NCI-H2227 treated with DMSO at 0.1 percent for 48 hours (cell line): ENCODE results near the gene SOX6.
"Not testable (repeated sequence)": the region's sequence is repeated elsewhere in the genome, so short reads cannot be mapped to it uniquely, and the experiment has no call there.

Experiments
- DNase-seq: peaks from one replicate; lab custom pipeline; 2025; lab: John Stamatoyannopoulos, UW

The SOX6 gene

GRCh38 chr11:16036218-16036617 lies 320.1 kb downstream of the SOX6 start:
- no peak for DNase-seq

DNA sequence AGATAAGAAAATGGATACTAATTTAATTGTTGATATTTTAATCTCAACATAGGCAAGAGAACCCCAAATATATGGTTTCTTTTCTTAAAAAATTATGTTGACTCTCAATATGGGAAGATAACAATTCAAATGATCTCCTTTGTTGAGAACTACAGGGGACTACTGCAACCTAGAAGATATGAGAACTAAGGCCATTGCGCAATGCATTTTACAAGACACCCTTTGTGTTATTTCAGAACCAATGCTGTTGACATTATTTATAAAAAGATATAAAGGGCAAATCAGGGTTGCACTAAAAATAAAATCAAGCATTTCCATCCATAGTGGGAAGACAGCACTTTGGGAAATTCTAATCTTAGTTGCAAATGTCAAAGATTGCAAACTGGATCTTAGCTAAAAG lies 322.3 kb downstream of the SOX6 start:
- DNase-seq, result no peak

DNA sequence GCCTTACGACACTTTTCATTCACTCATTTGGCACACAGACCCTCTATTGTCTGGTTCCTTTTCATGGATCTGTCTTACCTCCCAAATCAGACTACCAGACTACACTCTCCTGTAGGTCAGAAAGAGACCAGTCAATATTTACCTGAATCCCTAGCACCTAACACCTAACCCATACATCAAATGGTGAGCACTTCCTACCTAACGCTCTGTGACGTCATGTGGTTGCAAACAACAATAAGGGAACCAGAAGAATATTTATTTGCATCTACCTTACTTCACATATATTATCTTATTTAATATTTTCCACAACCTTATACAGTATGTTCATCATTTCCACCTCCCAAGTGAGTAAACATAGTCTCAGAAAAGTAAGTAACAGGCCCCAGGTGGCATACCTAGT lies 323.4 kb downstream of the SOX6 start:
- no peak for DNase-seq

DNA sequence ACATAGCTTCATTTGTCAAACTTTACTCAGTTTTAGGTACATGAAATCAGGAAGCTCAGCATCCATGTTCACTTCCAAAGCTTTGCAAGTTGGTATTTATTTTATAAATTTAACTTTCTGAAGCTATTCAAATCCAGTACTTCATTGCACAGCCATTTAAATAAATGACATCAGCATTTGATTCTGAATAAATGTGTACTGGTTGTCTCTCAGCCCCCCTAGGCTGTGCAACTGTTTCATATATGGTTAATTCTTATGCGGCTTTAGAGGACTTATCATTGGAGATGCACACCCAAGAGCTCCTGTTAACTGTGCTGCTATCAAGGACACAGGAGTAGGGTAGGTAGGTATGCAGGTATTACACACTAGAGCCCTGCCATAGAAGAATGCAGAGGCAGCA lies 325.1 kb downstream of the SOX6 start:
- DNase-seq, result no peak

DNA sequence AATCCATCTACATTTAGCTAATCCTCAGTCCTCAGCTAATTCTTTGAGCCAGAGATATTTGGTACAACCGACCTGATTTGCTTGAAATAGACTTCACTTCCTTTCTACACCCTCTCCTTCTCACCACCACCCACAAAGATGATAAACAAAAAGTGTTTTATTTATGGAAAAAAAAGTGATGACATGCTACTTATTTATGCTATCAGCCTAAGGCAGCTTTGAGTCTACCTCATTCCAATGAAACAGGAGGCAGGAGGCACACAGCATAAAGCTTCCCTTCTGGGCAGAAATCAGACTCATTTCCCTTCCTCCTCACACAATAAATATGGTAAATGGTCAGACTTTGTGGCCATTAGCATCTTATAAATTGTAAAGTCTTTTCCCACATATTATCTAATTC lies 325.7 kb downstream of the SOX6 start:
- DNase-seq, result no peak

DNA sequence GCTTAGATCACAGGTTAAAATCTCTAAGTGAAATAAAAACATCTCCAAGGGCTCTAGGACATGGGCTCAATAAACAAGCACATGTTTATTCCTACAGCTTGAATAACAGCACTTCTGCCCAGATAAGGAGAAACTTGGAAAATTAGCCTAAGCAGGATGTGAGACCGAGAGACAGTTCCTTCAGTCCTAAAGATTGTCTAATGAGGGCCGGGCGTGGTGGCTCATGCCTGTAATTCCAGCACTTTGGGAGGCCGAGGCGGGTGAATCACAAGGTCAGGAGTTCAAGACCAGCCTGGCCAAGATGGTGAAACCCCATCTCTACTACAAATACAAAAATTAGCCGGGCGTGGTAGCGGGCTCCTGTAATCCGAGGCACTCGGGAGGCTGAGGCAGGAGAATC lies 327.2 kb downstream of the SOX6 start:
- DNase-seq, result not testable (repeated sequence)

- DNase-seq, result no peak
These were observed 327.9 kb downstream of the SOX6 start for GRCh38 chr11:16028419-16028818.

DNA sequence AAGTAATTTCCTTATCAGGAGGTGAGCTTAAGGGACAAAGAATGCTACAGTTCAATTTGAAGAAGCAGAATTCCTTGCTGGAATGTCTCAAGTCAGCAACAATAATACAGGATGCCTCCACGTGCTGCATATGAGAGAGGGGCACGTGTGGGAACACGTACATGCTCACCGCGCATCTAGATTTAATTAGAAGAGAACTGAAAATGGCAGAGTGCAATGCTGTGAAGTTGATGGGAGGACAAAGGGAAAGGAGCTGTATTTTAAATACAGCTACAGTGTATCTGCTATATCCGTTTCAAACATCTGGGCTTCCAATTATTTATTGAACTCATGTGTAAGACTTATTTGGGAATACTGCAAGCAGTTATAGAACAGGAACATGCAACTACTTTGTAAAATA lies 328.7 kb downstream of the SOX6 start:
- peak; percentile 3 for DNase-seq

GRCh38 chr11:16026849-16027248 lies 329.5 kb downstream of the SOX6 start:
- DNase-seq, result no peak

DNA sequence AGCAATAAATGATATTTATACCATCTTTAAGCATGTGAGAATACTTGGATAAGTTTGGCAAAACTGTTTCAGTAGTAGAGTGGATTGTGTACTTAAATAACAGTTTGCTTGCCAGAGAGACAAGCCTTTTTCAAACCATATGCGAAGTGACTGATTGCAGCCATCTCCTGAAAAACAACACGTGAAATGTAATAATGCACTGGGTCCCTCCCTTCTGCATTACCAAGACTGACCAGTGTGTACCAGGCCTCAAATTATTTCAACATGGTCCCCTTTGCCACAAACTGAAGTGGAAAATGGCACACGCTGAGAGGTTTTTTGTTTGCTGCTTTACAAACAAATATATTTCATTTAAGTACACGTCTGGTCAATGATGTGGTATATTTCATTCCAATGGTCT lies 337.4 kb downstream of the SOX6 start:
- DNase-seq, result no peak

DNA sequence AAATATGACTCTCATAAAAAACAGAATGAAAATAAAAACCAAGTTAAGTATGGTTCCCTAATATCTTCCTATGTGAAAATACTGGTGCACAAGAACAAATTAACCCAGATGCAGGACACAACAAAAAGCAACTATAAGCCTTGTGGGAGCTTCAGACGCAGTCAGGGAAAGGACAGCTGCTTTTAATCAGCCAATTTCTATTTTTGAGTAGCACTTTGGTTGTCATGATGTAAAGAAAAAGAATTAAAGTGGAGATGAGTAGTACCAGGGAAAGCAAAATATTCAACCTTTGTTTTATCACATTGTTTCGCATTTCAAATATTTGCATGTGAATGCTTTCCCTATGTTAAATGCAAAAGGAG lies 339.9 kb downstream of the SOX6 start:
- DNase-seq, result no peak

DNA sequence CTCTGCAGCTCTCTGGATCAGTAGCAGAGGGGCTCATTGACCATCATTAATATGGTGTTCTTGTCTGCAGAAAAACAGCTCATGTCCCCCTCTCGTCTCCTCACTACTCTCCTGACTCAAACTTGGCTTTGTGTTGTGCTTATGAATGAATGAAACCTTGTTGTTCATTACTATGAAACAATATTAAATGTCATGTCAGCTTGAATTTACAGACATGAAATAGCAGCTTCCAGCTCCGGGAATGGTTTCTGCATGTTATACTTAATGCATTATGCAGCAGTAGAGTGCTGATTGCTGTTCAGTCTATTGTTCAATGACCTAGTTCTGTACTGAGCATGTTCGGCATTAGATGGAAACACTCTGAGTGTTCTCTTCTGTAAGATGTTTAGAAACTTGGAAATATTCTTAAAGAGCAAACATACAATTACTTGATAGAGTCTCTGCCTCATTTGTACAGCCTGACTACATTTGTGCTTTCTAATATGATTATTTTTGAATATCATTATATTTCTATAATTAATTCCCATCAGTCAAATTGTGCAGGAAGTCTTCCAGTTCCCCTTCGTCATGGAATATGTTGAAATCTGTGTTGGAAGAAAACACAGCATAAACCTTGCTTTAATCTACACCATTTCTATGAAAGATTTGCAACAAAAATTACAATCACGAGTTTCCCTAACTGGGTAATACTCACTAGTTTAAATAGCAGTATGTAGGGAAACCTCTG lies 340.4 kb downstream of the SOX6 start:
- DNase-seq, result no peak

- no peak for DNase-seq
These were observed 342.6 kb downstream of the SOX6 start for GRCh38 chr11:16013649-16014275.

DNA sequence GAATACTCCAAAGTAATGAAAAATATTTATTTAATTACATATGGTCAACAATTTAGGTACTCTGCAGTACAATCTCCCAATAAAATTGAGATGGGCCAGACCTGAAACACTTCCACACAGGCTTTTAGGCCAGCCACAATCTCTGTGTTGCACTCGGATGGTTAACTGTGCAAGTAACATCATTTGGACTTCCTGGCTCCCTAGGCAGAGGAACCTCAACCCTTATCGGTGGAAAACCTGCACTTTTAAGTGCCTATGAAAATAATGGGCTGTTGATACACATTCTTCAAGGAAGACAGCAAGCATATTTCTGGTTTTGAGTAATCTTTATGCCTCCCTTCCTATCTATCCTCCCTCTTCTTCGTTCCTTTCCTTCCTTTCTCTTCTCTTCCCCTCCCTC lies 343.1 kb downstream of the SOX6 start:
- no peak for DNase-seq

GRCh38 chr11:16012125-16012751 lies 344.1 kb downstream of the SOX6 start:
- no peak for DNase-seq

DNA sequence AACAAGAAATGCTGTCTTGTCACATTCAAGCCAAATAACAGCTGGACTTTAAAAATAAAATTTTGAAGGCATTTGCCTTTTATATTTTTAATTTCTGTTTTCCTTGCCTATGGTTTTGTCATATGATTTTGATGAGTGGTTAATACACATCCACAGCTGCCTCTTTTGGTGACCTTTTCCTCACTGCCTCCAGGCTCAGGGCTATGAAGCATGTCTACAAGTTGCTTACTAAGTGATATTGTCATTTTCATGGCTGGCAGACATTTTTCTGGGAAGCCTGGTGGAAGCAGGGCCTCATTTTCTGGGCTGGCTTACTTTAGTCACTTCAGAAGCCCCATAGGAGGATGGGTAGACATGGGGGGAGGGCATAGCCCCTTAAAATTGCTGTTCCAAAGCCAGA lies 344.9 kb downstream of the SOX6 start:
- DNase-seq, result no peak

- no peak for DNase-seq
These were observed 347.3 kb downstream of the SOX6 start for GRCh38 chr11:16009021-16009420.

DNA sequence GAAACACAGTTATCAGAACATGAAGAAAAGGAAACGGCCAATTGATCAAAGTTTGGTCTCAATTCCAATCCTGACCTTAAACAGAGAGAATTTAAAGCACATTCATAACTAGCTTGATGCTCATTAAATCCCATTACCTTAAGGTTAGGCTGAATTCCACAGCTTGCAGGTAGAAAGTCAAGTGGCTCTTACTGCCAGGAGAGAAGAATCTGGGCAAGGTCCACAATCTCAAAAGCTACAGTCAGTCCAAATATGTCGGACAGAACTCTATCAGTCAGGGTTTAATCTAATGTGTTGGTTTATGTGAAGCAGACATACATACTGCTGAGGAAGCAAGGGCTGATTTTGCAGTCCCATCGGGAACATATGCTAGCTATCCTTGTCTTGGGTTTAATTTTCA lies 348.8 kb downstream of the SOX6 start:
- no peak for DNase-seq

GRCh38 chr11:16002942-16003341 lies 353.4 kb downstream of the SOX6 start:
- DNase-seq, result no peak

DNA sequence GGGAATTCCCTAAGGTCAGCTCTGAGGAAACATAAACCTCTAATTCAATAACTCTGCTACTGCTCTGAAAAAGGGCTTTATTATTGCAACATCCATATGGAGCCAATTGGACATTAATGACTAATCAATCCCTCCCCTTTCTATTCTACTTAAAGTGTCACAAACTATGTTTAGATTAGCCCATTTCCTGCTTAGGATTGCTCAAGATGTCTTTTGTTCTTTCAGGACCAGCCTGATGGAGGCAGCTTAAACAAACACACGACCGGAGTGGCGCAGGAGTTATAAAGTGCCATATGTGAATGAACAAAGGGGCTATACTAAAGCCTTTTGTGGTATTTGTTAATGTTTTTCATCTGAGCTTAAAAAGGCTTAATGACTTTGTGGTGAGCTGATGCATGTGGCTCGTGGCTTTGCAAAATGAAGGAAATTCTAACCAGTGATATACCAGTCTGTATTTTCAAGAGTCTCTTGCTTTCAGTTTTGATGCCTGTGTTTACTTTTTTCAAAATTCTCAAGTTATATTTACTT lies 354.4 kb downstream of the SOX6 start:
- DNase-seq, result no peak

DNA sequence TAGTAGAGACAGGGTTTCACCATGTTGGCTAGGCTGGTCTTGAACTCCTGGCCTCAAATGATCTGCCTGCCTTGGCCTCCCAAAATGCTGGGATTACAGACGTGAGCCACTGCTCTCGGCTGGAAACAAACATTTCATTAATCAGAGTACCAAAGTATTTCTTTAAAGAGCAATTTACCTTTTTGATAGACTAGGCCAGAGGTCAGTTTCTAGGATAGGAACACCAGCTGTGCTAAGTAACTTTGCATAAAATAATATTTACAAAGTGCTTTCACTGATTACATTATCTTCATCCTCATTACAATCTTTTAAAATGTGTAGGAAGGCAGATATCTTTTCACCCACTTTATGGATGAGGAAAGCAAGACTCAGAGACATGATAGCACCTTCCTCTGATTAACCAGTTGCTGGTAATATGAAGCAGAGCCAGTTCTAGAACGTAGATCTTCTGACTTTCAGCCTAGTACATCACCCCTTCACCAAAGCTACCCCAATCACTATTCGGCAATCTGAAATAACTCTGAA lies 355.2 kb downstream of the SOX6 start:
- DNase-seq, result no peak

- DNase-seq, result no peak
These were observed 356.3 kb downstream of the SOX6 start for GRCh38 chr11:16000065-16000464.

DNA sequence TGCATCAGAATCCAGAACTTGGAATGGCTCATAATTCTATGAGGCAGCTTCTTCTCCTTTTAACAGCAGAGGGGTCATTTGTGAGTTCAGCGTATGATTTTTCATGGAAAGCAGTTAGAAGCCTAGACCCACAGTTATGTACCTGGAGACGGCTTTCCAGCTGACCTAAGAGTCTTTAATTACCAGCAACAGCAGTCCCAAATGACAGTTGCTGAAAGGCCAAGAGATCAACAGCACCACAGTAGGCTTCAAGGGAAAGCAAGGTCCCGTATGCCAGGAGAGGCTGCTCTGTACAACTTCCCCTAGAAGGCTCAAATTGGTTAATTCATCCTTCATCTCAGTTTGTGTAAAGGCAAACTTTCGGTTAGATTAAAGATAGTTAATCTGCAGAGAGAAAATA lies 363.0 kb downstream of the SOX6 start:
- peak; percentile 42 for DNase-seq
